HCT116 (cell line): ENCODE results near the gene ADCK2. TPM values are rescaled to one million over a fixed set of nuclear protein-coding genes. Genes with fewer than 3 reads are reported as not detected.

Source experiments
- ATAC-seq: fragments of 200-7000 bp; cut with Tn5 transposase; 2 replicates; pipeline ENCODE4 v1.9.1; 2020; ENCODE audit warnings: mild to moderate bottlenecking, moderate library complexity
- BruUV-seq: library from RNA; stranded (reverse); fragments of 400-500 nt; replicated peaks from 2 replicates; lab custom pipeline; 2021; lab: Mats Ljungman, UMichigan
- CTCF ChIA-PET: fragments of 300-600 bp; sonication (Branson Sonifier 250); formaldehyde crosslinking; loops from one replicate; lab custom pipeline; 2021; ENCODE audit warnings: antibody characterized with exemption; lab: Charles Lee
- POLR2A ChIA-PET: fragments of 300-600, 350-600 bp; sonication (Branson Sonifier 250); formaldehyde crosslinking; loops from one replicate; lab custom pipeline; 2021; ENCODE audit warnings: antibody characterized with exemption; lab: Charles Lee
- RAD21 ChIA-PET, 2 experiments: fragments of 300-600 bp; sonication (Branson Sonifier 250); formaldehyde crosslinking; loops; one replicate each; lab custom pipeline; 2023; ENCODE audit warnings: low total read pairs in 2 of 2; ENCODE audit not compliant: uncharacterized antibody in 2 of 2, unreplicated experiment in 2 of 2, low non-redundant PET in 1 of 2; lab: Charles Lee
- DNase-seq: peaks from one replicate; pipeline ENCODE4 v3.0.0-alpha.2; 2010; ENCODE audit warnings: low read depth, low spot score
- H2AFZ ChIP-seq: fragments of 200-600 bp; shearing (Covaris generic), sonication (generic); 2 replicates; pipeline ENCODE4 v1.6.1; 2017; ENCODE audit warnings: low read depth, mixed run types, mixed read lengths, antibody characterized with exemption, low read length; ENCODE audit not compliant: poor library complexity, severe bottlenecking
- H3K27ac ChIP-seq: 2 replicates; pipeline ENCODE4 v1.5.1; 2012; ENCODE audit warnings: low read depth, low read length
- H3K27me3 ChIP-seq: fragments of 200-600 bp; sonication (generic); 2 replicates; pipeline ENCODE4 v1.6.1; 2016; ENCODE audit warnings: mixed run types, low read length, mixed read lengths; ENCODE audit not compliant: insufficient read depth
- H3K36me3 ChIP-seq, 2 experiments: fragments of 200-500 bp in 1 of 2; fragments of 200-600 bp in 1 of 2; sonication (Bioruptor generic) in 1 of 2; sonication (generic) in 1 of 2; 2 replicates each; pipeline versions ENCODE4 v1.5.1 to v1.6.1; 2014 to 2016; ENCODE audit warnings: low read length in 2 of 2, inconsistent platforms in 1 of 2, mixed read lengths in 1 of 2, mixed run types in 1 of 2; ENCODE audit not compliant: insufficient read depth in 2 of 2, control insufficient read depth in 1 of 2
- H3K4me1 ChIP-seq, 2 experiments: fragments of 200-600 bp in 1 of 2; sonication (generic) in 1 of 2; 2 replicates each; pipeline versions ENCODE4 v1.5.1 to v1.6.1; 2012 to 2017; ENCODE audit warnings: low read length in 2 of 2, inconsistent platforms in 1 of 2, mild to moderate bottlenecking in 1 of 2, mixed read lengths in 1 of 2, mixed run types in 1 of 2, moderate library complexity in 1 of 2; ENCODE audit not compliant: insufficient read depth in 2 of 2, control insufficient read depth in 1 of 2
- H3K4me2 ChIP-seq: fragments of 200-600 bp; sonication (generic); 2 replicates; pipeline ENCODE4 v1.6.1; 2017; ENCODE audit warnings: mixed run types, low read length, mixed read lengths
- H3K4me3 ChIP-seq, 2 experiments: fragments of 200-600 bp in 1 of 2; sonication (generic) in 1 of 2; replicated peaks in 1 of 2; 2 replicates each; pipeline ENCODE4 v1.5.1; 2011 to 2016; ENCODE audit warnings: low read length in 2 of 2, control low read depth in 1 of 2, low read depth in 1 of 2, mild to moderate bottlenecking in 1 of 2, mixed read lengths in 1 of 2, mixed run types in 1 of 2
- H3K79me2 ChIP-seq: fragments of 200-600 bp; sonication (generic); 2 replicates; pipeline ENCODE4 v1.6.1; 2017; ENCODE audit warnings: mild to moderate bottlenecking, mixed run types, low read length, moderate library complexity, mixed read lengths; ENCODE audit not compliant: insufficient read depth
- H3K9ac ChIP-seq: fragments of 200-600 bp; sonication (generic); 2 replicates; pipeline ENCODE4 v1.6.1; 2016; ENCODE audit warnings: low read length, mixed read lengths
- H3K9me2 ChIP-seq: fragments of 200-600 bp; sonication (generic), shearing (Covaris generic); 2 replicates; pipeline ENCODE4 v1.6.1; 2017; ENCODE audit warnings: mixed run types, mild to moderate bottlenecking, moderate library complexity; ENCODE audit not compliant: insufficient read depth
- H3K9me3 ChIP-seq, 2 experiments: fragments of 200-500 bp in 1 of 2; fragments of 200-600 bp in 1 of 2; sonication (Bioruptor generic) in 1 of 2; sonication (generic) in 1 of 2; 2 replicates each; pipeline ENCODE4 v1.6.1; 2014 to 2017; ENCODE audit warnings: low read length in 2 of 2, mixed read lengths in 2 of 2, inconsistent platforms in 1 of 2, low read depth in 1 of 2, mild to moderate bottlenecking in 1 of 2, mixed run types in 1 of 2, moderate library complexity in 1 of 2; ENCODE audit not compliant: control insufficient read depth in 1 of 2, insufficient read depth in 1 of 2
- H4K20me1 ChIP-seq: fragments of 200-600 bp; sonication (generic), shearing (Covaris generic); 2 replicates; pipeline ENCODE4 v1.6.1; 2017; ENCODE audit warnings: mixed run types, mild to moderate bottlenecking, moderate library complexity; ENCODE audit not compliant: insufficient read depth
- CBX3 ChIP-seq: IDR thresholded peaks from 2 replicates; pipeline ENCODE4 v1.6.1; 2012; ENCODE audit warnings: low read depth
- CEBPB ChIP-seq: IDR thresholded peaks from 2 replicates; pipeline ENCODE4 v1.6.1; 2012; ENCODE audit warnings: low read depth
- POLR2A ChIP-seq: IDR thresholded peaks from 2 replicates; pipeline ENCODE4 v1.7.0; 2011; ENCODE audit warnings: borderline replicate concordance; ENCODE audit not compliant: insufficient read depth, insufficient read length; ENCODE audit errors: extremely low read depth
- POLR2AphosphoS5 ChIP-seq: IDR thresholded peaks from 2 replicates; pipeline ENCODE4 v1.6.1; 2011; ENCODE audit warnings: mild to moderate bottlenecking, low read depth, low read length, moderate library complexity
- RAD21 ChIP-seq: IDR thresholded peaks from 2 replicates; pipeline ENCODE4 v1.6.1; 2012; ENCODE audit warnings: low read depth, mild to moderate bottlenecking
- SP1 ChIP-seq: IDR thresholded peaks from 2 replicates; pipeline ENCODE4 v1.6.1; 2012; ENCODE audit warnings: low read depth
- SRF ChIP-seq: IDR thresholded peaks from 2 replicates; pipeline ENCODE4 v1.6.1; 2012; ENCODE audit warnings: low read depth
- TCF7L2 ChIP-seq: IDR thresholded peaks from 2 replicates; pipeline ENCODE4 v1.7.0; 2011; ENCODE audit warnings: borderline replicate concordance, inconsistent platforms; ENCODE audit not compliant: insufficient read depth, insufficient read length; ENCODE audit errors: extremely low read depth
- ZNF274 ChIP-seq: fragments of 200-500 bp; sonication (Bioruptor generic); IDR thresholded peaks from 2 replicates; pipeline ENCODE4 v1.6.1; 2014; ENCODE audit warnings: mild to moderate bottlenecking, low read depth, low read length, inconsistent platforms
- intact Hi-C: fragments of 100-400 bp; cut with micrococcal nuclease; formaldehyde crosslinking; loops from 2 replicates; pipeline ENCODE4 v1.10.0; 2022
- total RNA-seq: library from RNA; stranded (reverse); gene quantifications from one replicate; pipeline ENCODE4 v1.2.1, GENCODE V29; 2021; ENCODE audit not compliant: unreplicated experiment
- TF ChIP-seq, protein P1 (sequence below): IDR thresholded peaks from 2 replicates; pipeline ENCODE4 v1.6.1; 2012
- TF ChIP-seq, protein P2 (sequence below), 3 experiments: fragments of 200-600 bp in 1 of 3; sonication (generic) in 1 of 3; IDR thresholded peaks in 2 of 3; conservative IDR thresholded peaks in 1 of 3; 2 replicates each; pipeline ENCODE4 v1.5.1; 2012 to 2017; ENCODE audit warnings: low read depth in 2 of 3, low read length in 2 of 3, antibody characterized with exemption in 1 of 3, borderline replicate concordance in 1 of 3, control low read depth in 1 of 3, mild to moderate bottlenecking in 1 of 3, mixed read lengths in 1 of 3, mixed run types in 1 of 3, moderate library complexity in 1 of 3; ENCODE audit not compliant: insufficient read depth in 1 of 3
- TF ChIP-seq, protein P3 (sequence below): IDR thresholded peaks from 2 replicates; pipeline ENCODE4 v1.6.1; 2012; ENCODE audit warnings: low read depth
- TF ChIP-seq, protein P4 (sequence below): IDR thresholded peaks from 2 replicates; pipeline ENCODE4 v1.6.1; 2012

ADCK2 gene
- total RNA-seq, 1 experiment from 2014 or later, result 16.9 TPM

DNA sequence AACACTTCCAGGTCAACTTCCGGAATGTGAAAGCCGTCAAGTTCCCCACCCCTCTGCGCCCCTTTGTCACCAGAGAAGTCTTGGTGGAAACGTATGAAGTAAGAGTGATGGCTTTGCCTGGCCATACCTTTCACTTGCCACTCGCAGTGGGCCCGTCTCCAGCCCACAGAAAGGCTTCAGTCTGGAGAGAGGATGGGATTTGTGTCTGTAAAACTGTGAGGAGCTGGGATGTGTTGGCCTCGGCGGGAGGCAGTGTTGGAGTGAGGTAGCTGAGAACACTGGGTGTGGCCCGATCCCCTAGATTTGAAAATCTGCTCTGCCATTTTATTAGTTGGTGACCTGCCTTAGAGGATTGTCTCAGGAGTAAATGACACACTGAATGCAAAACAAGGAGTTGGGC lies 6.4 kb downstream of the ADCK2 start (continued):
- TF ChIP-seq, protein P1, sequence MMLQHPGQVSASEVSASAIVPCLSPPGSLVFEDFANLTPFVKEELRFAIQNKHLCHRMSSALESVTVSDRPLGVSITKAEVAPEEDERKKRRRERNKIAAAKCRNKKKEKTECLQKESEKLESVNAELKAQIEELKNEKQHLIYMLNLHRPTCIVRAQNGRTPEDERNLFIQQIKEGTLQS, result no peak
- TF ChIP-seq TCF7L2 (no peak), ZNF274 (no peak), CEBPB (no peak), POLR2AphosphoS5 (no peak), RAD21 (no peak), SP1 (no peak), SRF (no peak)
- TF ChIP-seq, protein P2, sequence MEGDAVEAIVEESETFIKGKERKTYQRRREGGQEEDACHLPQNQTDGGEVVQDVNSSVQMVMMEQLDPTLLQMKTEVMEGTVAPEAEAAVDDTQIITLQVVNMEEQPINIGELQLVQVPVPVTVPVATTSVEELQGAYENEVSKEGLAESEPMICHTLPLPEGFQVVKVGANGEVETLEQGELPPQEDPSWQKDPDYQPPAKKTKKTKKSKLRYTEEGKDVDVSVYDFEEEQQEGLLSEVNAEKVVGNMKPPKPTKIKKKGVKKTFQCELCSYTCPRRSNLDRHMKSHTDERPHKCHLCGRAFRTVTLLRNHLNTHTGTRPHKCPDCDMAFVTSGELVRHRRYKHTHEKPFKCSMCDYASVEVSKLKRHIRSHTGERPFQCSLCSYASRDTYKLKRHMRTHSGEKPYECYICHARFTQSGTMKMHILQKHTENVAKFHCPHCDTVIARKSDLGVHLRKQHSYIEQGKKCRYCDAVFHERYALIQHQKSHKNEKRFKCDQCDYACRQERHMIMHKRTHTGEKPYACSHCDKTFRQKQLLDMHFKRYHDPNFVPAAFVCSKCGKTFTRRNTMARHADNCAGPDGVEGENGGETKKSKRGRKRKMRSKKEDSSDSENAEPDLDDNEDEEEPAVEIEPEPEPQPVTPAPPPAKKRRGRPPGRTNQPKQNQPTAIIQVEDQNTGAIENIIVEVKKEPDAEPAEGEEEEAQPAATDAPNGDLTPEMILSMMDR (IDR thresholded peaks at IDR 0.05 in 2 of 3, conservative IDR thresholded peaks at IDR 0.05 in 1 of 3; ENCODE audit: borderline replicate concordance in 1 of 3, insufficient read depth in 1 of 3, low read depth in 2 of 3, low read length in 2 of 3), result no peak

DNA sequence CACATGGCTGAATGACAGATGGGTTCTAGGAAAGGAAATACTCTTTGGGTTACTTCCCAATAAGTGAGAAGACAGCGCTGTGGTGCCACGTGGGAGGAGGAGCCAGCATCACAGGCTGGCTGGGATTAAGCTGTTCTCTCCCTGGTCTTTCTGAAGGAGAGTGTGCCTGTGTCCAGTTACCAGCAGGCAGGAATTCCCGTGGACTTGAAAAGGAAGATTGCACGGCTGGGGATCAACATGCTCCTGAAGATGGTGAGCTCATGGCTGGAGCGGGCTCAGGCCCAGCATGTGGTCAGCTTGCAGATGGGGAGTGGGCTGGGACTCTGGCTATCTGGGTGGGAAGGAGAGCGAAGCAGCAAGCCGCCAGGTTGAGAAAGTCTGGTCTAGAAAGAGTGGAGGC lies 8.1 kb downstream of the ADCK2 start:
- Histone ChIP-seq H3K4me3 (no peak overlapping the region), H3K9me2 (no peaks in the 10 kb centered on the region), H3K9ac (no peak overlapping the region), H3K9me3 (no peaks in the 10 kb centered on the region), H3K27me3 (no peaks in the 10 kb centered on the region), H3K4me2 (no peak overlapping the region)
- ATAC-seq, result no peak
- RAD21 ChIA-PET, result no interaction called here
- no TSS peak for BruUV-seq
- no peak for DNase-seq
- TF ChIP-seq CBX3 (no peak), POLR2A (no peak), POLR2AphosphoS5 (no peak), SRF (no peak), ZNF274 (no peak)
- TF ChIP-seq, protein P3, sequence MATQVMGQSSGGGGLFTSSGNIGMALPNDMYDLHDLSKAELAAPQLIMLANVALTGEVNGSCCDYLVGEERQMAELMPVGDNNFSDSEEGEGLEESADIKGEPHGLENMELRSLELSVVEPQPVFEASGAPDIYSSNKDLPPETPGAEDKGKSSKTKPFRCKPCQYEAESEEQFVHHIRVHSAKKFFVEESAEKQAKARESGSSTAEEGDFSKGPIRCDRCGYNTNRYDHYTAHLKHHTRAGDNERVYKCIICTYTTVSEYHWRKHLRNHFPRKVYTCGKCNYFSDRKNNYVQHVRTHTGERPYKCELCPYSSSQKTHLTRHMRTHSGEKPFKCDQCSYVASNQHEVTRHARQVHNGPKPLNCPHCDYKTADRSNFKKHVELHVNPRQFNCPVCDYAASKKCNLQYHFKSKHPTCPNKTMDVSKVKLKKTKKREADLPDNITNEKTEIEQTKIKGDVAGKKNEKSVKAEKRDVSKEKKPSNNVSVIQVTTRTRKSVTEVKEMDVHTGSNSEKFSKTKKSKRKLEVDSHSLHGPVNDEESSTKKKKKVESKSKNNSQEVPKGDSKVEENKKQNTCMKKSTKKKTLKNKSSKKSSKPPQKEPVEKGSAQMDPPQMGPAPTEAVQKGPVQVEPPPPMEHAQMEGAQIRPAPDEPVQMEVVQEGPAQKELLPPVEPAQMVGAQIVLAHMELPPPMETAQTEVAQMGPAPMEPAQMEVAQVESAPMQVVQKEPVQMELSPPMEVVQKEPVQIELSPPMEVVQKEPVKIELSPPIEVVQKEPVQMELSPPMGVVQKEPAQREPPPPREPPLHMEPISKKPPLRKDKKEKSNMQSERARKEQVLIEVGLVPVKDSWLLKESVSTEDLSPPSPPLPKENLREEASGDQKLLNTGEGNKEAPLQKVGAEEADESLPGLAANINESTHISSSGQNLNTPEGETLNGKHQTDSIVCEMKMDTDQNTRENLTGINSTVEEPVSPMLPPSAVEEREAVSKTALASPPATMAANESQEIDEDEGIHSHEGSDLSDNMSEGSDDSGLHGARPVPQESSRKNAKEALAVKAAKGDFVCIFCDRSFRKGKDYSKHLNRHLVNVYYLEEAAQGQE, result no peak
- TF ChIP-seq, protein P4, sequence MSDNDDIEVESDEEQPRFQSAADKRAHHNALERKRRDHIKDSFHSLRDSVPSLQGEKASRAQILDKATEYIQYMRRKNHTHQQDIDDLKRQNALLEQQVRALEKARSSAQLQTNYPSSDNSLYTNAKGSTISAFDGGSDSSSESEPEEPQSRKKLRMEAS, result no peak
- TF ChIP-seq, all 23 proteins: peak for 0
- no peaks in the 10 kb centered on the region for H3K4me1 ChIP-seq
- no peak overlapping the region for H2AFZ ChIP-seq
- H3K79me2 ChIP-seq, result no peaks in the 10 kb centered on the region
- H3K36me3 ChIP-seq, result peaks cover 0 to 4% of the 10 kb centered on the region in 2 experiments; a peak in 1 of 4 replicates
- intact Hi-C loops, result no loop called here
- H3K27ac ChIP-seq, result no peak overlapping the region
- POLR2A ChIA-PET, result no interaction called here
- no peaks in the 10 kb centered on the region for H4K20me1 ChIP-seq
- CTCF ChIA-PET, result no interaction called here
